NT2/D1 (cell line): ENCODE data around the gene MBNL2.

Experiments used
- SUZ12 ChIP-seq: IDR thresholded peaks from 2 replicates; pipeline ENCODE4 v1.6.1; 2011; ENCODE audit not compliant: insufficient read length, insufficient read depth; ENCODE audit errors: extremely low read depth
- YY1 ChIP-seq: IDR thresholded peaks from 2 replicates; pipeline ENCODE4 v1.6.1; 2011; ENCODE audit not compliant: insufficient read length, insufficient read depth

- no peak for TF ChIP-seq SUZ12
- TF ChIP-seq YY1: no peak
Measured at GRCh38 chr13:97243915-97244781, 22.0 kb downstream of the MBNL2 start.
